ENCODE results near the gene MICALL2.
"Not testable (repeated sequence)": the region's sequence is repeated elsewhere in the genome, so short reads cannot be mapped to it uniquely, and the experiment has no call there.

The MICALL2 gene

DNA sequence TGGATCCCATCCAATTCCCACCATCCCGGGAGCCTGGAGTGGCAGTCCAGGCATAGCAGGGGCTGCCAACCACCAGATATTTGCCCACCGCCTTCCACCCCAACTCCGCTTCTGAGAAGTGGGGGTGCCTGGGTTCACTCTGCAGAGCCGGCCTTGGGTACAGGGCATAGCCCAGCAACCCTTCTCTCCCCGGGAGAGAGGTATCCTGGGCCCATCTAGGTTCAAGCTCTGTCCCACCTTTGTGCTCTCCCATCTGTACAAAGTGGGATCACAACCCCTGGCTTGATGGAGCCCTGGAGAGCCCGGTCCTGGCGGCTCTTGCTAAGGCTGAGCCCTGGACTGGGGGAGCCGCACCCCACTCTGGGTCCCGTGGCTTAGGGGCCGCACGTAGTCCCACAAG is 12.2 kb downstream of the MICALL2 start:
- no peak for DNase-seq

DNA sequence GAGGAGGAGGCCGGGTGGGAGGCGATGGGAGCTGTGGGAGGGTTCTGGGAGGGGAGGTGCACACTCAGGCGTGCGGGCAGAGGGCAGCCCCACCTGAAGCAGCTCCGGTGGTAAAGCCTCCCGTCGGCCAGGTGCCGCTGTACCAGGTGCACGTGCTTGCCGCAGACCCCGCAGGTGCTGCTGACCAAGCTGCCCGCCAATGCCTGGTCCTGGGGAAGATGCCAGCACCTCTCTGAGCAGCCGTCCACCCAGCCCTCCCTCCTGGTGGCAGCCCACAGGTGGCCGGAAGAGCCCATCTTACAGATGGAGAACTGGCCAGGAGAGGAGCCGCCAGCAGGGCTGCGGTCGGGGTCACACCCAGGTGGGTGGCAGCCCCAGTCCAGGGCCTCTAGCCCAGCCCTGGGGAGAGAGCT is 12.6 kb downstream of the MICALL2 start:
- no peak for DNase-seq

DNA sequence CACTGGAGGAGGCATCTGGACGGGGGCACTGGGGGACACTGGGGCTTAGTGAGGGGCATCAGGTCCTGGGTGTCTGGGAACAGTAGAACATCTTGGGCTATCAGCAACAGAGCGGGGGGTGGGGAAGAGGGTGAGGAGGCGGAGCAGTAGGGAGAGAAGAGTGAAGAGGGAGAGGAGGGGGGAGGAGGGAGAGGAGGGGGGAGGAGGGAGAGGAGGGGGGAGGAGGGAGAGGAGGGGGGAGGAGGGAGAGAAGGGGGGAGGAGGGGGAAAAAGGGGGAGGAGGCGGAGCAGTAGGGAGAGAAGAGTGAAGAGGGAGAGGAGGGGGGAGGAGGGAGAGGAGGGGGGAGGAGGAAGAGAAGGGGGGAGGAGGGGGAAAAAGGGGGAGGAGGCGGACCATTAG is 13.2 kb downstream of the MICALL2 start:
- DNase-seq, result not testable (repeated sequence)

DNA sequence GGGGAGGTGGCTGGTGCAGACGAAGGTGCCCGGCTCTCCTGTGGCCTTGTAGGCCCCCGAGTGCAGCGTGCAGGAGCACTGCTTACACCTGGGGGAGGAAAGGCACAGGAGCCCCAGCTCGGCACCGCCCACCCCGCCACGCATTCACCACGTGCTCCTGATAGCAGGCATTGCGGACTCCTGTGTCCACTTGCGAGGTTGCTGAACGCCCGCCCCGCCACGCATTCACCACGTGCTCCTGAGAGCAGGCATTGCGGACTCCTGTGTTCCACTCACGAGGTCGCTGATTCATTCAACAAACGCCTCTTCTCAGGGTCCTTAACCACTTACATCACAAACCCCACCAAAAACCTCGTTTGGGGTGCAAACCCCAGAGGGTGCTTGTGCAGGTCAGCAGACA is 13.9 kb downstream of the MICALL2 start:
- no peak for DNase-seq

DNA sequence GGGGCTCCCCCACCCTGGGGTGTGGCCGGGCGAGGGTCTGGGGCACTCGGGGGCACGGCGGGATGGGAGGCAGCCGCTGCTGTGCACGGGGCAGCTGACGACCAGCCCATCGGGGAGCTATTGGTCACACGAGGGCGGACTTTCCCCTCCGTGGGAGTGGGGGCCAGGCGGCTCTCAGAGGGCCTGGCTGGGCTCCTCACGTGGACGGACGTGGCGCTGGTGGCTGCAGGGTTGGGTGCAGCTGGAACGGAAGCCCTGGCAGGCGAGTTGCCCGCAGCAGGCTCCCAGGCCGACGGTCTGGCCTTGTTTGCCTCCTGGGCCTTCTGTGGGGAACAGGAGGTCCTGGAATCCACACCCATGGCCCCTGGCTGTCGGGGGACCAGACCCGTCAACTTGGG is 14.3 kb downstream of the MICALL2 start:
- DNase-seq, result no peak

DNA sequence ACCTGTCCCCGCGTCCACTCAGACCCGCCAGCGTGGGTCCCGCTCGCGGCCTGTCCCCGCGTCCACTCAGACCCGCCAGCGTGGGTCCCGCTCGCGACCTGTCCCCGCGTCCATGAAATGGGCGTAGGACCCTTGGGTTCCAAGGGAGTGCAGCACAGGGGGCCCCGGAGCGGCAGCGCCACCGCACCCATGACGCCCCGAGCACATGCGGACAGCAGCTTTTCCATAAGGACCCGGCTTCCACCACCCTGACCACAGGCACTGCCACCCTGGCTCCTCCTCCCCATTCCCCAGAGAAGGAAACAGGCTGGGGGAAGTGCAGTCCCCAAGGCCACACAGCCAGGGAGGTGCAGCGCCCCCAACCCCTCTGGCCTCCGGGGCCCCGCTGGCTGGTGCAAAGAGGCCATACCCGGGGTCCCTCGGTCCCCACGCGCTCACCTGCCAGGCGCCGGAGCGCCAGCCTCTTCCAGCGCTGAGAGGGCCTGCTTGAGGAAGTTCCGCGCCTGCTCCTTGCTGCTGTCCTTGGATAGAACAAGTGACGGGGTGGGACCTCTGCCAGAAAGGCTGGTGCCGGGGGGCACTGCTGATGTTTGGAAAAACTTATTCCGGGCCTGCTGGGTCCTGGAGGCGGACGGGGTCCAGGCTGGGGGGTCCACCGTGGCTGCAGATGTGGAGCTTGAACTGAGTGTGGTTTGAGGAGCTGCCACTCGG is 14.9 kb downstream of the MICALL2 start:
- DNase-seq, result no peak

DNA sequence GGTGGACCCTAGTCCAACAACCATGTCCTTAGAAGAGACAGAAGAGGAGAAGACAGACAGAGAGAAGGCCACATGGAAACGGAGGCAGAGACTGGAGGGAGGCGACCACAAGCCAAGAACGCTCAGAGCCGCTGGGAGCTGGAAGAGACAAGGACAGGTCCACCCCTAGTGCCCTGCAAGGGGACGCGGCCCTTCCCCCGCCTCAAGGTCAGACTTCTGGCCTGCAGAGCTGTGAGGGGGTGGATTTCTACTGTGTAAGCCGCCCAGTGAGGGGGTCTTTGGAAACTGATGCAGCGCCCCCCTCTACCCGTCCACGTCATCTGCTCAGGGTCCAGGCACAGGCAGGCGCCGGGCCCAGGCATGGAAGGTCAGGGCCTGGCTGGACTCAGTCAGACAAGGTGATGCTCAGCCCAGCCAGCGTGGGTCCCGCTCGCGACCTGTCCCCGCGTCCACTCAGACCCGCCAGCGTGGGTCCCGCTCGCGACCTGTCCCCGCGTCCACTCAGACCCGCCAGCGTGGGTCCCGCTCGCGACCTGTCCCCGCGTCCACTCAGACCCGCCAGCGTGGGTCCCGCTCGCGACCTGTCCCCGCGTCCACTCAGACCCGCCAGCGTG is 15.6 kb downstream of the MICALL2 start:
- not testable (repeated sequence) for DNase-seq

DNA sequence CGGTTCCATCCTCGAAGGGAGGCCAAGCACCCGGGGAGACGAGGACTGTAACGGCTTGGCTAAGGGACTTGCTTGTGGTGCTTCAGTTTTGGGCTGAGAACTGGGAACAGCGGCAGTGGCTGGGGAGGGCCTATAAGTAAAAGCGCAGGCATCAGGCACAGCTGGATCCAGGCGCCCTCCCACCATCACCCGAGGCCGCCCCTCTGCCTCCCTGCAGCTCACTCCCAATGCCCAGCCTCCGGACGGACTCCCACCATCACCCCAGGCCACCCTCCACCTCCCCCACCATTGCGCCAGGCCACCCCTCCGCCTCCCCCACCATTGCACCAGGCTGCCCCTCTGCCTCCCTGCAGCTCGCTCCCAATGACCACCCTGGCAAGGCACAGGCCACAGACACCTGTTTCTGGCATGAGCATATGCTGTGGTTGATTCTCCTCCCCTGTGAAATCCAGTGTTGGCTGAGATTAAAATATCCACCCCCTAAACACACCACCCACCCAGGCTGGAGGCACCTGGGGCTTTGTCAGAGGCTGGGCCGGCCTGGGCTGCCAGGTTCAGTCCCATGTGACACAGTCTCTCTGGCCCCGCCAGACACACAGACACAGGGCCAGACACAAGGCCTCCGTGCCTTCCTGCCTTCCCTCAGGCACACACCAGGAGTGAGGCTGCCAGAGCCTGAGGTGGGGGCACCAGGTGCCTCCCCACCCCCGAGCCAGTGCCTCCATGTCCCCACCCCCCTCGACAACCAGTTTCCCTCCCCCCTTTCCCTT is 16.7 kb downstream of the MICALL2 start:
- DNase-seq, result no peak

DNA sequence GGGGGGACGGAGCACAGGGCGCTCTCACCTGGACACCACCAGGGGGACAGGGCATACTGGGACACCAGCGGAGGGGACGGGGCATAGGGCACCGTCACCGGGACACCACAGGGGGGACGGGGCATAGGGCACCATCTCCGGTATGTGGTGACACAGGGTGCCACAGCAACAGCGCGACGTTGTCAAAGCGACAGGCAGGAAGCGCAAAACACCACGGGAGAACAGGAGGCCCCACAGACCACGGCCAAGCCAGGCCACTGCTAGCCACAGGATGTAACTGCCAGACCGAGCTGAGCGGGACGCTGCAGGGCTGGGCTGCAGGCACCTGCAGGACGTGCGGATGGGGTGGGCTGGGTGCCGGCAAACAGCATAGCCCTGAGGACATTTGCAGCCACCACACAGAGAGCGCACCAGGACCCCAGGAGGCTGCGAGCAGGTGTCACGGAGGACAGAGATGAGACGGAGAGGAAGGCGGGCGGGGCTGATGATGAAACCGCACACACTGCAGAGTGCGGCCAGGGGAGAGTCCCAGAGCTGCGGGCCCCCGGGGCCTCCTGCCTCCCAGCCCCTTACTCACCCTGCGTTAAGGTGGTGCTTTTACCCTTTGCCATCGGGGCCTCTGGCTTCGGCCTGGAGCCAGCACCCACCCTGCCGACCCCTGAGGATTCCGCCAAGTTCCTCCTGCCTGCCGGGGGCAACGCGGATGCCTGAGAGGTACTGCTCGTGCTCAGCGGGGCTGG is 17.5 kb downstream of the MICALL2 start:
- DNase-seq, result no peak

DNA sequence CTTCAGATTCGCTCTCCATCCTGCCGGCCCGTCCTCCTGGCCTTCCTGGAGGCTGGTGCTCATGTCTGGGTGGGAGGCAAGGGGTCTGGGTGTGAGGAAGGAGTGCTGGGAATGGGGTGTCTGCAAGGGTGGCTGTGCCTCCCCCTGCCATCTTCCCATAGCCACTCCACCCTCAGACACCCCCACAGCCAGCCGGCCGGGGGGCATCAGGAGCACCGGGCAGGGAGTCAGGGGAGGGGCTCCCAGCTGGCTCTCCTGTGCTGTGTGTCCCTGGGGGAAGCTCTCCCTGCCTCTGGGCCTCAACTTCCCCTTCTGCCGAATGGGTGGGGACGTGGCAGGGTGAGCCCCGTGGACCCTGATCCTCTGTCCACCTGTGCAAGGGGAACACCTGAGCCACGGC is 18.6 kb downstream of the MICALL2 start:
- DNase-seq, result no peak

DNA sequence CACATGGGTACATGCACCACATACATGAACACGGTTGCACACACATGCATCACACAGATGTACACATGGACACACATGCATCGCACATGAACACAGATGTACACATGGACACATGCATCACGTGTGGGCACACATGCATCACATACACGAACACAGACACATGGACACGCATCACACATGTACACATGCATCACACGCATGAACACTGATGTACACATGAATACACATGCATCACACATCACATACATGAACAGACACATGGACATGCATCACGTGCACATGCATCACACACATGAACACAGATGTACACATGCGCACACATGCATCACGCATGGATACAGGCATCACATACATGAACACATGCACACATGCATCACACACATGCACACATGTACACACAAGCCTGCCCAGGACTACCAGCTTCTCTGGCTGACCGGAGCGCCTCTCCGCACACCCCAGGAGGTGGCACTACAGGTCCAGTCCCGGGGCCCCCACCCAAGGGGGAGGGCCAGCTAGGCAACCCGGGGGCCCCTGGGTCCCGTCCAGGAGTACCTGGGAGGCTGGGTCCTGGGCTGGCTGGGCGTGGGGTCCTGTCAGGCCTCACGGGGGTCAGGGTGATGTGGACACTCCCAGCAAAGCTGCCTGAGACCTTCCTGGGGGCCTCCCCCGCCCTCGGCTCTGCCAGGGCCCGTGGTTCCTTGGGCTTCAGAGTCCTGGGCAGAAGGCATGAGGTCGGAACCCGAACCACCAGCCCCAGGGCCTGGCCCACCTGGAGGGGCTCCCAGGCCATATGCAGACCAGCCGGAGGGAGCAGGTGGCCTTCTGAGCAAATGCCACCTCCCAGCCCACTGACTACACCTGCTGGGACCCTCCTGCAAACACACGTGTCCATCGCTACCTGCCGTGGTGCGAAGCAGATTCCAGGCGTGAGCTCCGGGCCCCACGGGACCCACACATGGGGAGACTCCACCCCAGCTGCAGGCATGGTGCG is 19.6 kb downstream of the MICALL2 start:
- DNase-seq, result no peak

DNA sequence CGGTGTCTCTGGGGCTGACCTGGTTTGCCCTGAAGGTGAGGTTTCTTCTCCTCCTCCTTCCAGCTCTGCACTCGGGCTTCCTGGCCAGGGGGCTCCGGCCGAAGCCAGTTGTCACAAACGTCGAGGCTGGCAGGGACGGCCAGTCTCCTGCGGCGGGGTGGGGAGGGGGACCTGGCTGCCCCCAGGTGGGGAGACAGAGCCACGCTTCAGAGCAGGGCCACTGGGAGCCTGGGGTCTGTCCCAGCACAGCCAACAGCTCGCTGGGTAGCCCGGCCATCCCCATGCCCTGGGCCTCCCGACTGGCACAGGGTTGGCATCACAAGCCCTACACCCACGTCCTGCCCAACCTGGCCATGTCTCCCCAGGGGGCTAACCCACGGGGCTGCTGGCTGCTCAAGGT is 20.4 kb downstream of the MICALL2 start:
- DNase-seq, result no peak

DNA sequence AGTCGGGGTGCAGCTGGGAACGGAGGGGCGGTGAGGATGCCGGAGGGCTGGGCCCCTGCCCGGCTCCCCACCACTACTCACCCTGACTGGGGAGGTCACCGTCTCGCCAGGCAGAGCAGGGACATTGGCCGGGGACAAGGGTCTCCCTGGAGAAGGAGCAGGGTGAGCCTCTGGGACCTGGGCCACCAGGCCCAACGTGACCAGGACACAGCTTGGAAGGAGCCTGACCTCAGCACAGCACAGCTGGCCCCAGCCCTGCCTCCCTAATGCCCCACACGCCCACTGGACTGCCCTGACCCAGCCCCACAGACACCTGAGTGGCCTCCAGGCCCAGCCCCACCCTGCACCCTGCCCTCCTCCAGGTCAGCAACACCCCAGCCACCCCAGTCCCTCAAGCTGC is 21.1 kb downstream of the MICALL2 start:
- no peak for DNase-seq

DNA sequence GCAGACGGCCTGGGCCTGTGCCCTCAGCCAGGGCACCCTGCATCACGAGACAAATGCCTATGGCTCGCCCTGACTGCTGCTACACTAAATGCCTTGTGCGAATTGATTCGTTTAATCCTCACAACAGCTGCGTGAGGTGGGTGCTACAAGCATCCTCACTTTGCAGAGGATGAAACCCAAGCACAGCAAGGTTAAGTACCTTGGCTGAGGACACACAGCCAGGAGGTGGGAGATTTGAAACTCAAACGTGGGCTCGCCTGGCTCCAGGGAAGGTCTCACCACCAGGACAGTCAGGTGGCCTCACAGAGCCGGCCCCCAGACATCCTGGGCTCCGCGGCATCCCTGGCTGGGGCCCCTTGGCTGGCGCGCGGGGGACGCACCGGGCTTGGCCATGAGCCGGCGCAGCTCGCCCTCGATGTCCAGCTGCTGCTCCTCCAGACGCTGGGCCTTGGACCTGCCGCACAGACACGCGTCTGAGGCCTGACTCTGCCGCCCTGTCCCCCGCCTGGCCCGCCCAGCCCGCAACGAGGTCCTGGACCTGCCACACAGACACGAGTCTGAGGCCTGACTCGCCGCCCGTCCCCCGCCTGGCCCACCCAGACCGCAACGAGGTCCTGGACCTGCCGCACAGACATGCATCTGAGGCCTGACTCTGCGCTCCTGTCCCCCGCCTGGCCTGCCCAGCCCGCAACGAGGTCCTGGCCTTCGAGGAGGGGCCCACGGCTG is 22.0 kb downstream of the MICALL2 start:
- DNase-seq, result no peak

DNA sequence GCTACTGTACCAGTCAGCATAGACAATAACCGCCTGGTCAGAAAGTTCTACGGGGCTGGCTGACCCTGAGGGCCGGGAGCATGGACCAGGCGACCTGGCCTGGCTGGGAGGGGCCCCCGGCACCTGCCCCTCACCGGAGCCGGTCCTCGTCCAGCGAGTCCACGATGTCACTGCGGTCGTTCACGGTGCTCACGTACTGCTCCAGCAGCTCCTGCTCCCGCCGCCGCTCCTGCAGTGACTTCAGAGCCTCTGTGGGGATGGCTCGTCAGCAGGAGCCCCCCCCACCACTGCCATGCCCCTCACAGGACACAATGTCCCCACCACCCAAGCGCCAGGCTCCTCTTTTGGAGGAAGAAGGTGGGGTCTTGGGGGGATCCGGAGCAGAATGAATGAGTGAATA is 22.7 kb downstream of the MICALL2 start:
- DNase-seq, result no peak

DNA sequence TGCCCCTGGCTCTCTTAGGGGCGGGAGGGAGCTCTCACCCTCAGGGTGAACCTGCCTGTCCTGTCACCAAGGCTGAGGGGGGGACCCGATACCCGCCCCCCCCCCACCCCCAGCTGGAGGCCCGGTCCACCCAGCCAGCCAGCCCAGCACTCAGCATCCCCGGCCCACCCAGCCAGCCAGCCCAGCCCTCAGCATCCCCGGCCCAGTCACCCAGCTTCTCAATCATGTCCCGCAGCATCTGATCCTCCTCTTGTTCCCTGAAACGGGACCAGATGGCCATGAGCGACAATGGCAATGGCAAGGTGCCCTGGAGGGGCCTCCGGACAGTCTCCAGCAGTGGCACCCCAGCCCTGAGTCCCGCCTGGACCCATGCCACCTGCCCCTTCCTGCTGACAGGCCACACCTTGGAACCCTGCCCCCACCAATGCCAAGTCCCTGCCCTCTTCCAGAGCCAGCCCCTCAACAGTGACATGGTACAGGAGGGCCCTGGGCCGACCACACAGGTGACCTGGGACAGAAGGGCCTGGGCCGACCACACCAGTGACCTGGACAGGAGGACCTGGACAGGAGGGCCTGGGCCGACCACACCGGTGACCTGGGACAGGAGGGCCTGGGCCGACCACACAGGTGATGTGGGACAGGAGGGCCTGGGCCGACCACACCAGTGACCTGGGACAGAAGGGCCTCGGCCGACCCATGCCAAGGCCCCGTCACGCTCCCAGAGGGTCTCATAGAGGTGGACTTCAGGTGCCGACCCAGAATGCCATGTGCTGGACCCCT is 24.2 kb downstream of the MICALL2 start:
- DNase-seq, result no peak

DNA sequence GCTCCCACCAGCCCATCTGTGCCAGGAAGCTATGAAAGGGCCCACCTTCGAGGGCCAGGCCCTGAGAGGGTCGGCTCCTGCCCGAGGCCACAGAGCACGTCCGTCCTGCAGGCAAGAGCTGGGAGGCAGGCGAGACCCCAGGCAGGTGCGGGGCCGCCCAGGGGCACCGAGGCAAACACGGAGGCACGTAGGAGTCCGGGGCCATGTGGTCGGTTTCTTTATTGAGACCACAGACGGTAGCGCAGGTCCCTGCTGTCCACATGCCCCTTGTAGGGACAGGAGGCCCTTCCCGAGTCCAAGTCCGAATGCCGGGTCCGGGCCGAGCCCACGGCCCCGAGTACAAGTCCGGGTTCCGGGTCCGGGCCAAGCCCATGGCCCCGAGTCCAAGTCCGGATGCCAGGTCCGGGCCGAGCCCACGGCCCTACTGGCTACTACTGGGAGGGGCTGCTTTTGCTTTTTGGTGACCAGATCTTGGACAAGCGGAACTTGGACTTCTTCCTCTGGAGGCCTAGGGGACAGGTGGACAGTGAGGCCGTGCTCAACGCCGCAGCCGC is 25.0 kb downstream of the MICALL2 start:
- DNase-seq, result no peak

DNA sequence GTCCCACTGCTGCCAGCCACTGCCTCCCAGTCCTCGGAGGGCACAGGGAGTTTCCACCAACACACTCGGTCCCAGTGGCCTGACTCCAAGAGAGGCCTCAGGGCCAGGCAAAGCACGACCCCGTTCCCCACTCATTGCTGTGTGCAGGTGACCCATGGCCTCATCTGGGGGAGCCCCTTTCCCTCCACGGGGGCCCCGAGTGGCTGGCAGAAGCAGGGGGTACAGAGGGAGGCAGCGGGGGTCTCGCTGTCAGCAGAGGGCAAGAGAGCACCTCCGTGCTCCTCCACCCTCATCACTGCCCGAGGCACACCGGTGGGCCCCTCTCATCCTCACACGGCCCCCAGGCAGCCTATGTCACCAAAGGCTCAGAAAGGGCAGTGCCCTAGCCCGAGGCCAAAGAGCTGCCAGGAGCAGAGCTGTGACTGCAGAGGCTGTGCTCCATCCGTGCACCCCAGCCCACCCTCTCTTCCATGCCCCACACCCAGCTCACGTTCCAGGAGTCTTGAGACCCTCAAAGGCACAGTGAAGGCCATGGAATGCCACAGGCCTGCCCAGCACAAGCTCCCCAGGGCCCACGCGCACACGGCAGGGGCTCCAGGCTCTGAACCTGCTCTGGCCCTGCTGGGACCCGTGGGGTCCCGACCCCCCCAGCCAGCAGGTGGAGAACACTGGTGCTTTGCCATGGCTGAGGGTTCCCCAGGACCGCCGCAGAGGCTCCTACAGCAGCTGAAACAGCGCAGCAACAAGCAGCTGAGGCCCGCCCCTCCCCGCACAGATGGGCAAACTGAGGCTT is 25.9 kb downstream of the MICALL2 start:
- no peak for DNase-seq

DNA sequence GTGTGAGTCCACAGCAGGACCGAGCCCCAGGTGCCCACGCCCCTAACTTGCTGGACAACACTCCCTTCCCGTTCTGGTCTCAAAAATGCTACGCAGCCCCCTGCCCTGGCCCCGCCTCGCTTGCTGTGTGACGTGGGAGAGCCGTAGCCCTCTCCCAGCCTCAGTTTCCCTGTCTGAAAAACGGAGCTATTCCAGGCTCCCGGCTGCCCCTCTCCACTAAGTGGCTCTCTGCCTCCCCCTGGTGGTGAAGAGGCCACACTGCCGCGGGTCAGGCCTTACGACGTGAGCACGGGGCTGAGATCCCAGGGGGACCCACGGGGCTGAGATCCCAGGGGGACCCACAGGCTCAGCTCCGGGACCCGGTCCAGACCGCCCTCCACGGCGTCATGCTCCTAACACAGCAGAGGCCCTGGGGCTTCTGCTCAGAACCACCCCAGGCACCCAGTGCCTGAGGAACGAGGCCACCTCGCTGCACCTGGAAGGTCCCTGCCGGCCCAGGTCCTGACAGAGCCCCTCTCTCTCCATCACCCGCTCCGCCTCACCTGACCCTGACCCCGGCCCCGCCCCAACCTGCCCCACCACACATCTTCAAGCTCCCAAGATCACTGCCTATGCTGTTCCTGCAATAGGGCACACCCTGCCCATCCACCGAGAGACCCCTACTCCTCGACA is 26.7 kb downstream of the MICALL2 start:
- DNase-seq, result no peak
